H9 (cell line): ENCODE results near the gene GALNT15. TPM values are rescaled to one million over a fixed set of nuclear protein-coding genes. Genes with fewer than 3 reads are reported as not detected.
A peak's percentile ranks its signal among the peaks of the same experiment; 100 is the strongest.

Experiments used
- DNase-seq: peaks from one replicate; pipeline ENCODE4 v3.0.0-alpha.2; 2017
- H2AFZ ChIP-seq: one replicate; pipeline ENCODE4 v1.6.1; 2013; ENCODE audit warnings: mild to moderate bottlenecking, low read length, control low read depth, moderate library complexity
- H2AK5ac ChIP-seq: 2 replicates; pipeline ENCODE4 v1.6.1; 2013; ENCODE audit warnings: low read length, control low read depth, mixed read lengths; ENCODE audit not compliant: insufficient read length
- H2BK120ac ChIP-seq: one replicate; pipeline ENCODE4 v1.6.1; 2013; ENCODE audit warnings: low read depth, mild to moderate bottlenecking, low read length, control low read depth, inconsistent platforms; ENCODE audit not compliant: poor library complexity, severe bottlenecking
- H2BK12ac ChIP-seq: 2 replicates; pipeline ENCODE4 v1.6.1; 2013; ENCODE audit warnings: low read length, control low read depth, mixed read lengths, low read depth; ENCODE audit not compliant: insufficient read length
- H2BK15ac ChIP-seq: 2 replicates; pipeline ENCODE4 v1.6.1; 2013; ENCODE audit warnings: low read depth, low read length, control low read depth
- H2BK20ac ChIP-seq: one replicate; pipeline ENCODE4 v1.6.1; 2013; ENCODE audit warnings: low read depth, mild to moderate bottlenecking, low read length, control low read depth, inconsistent platforms; ENCODE audit not compliant: poor library complexity, severe bottlenecking
- H2BK5ac ChIP-seq: 2 replicates; pipeline ENCODE4 v1.6.1; 2013; ENCODE audit warnings: low read length, control low read depth, mixed read lengths; ENCODE audit not compliant: insufficient read length
- H3K14ac ChIP-seq: 2 replicates; pipeline ENCODE4 v1.6.1; 2013; ENCODE audit warnings: low read length, control low read depth; ENCODE audit not compliant: insufficient read depth
- H3K18ac ChIP-seq: 2 replicates; pipeline ENCODE4 v1.6.1; 2013; ENCODE audit warnings: low read depth, mild to moderate bottlenecking, mixed read lengths, low read length, control low read depth; ENCODE audit not compliant: insufficient read length
- H3K23ac ChIP-seq: 2 replicates; pipeline ENCODE4 v1.6.1; 2013; ENCODE audit warnings: low read length, control low read depth, mixed read lengths, low read depth; ENCODE audit not compliant: insufficient read length
- H3K23me2 ChIP-seq: 2 replicates; pipeline ENCODE4 v1.6.1; 2013; ENCODE audit warnings: low read depth, mild to moderate bottlenecking, mixed read lengths, low read length, control low read depth; ENCODE audit not compliant: insufficient read length, poor library complexity, severe bottlenecking
- H3K27ac ChIP-seq: 2 replicates; pipeline ENCODE4 v1.5.1; 2013; ENCODE audit warnings: low read length, control low read depth, mixed read lengths, low read depth; ENCODE audit not compliant: insufficient read length
- H3K27me3 ChIP-seq: 2 replicates; pipeline ENCODE4 v1.6.1; 2013; ENCODE audit warnings: low read length, control low read depth, inconsistent platforms; ENCODE audit not compliant: insufficient read depth
- H3K4ac ChIP-seq: 2 replicates; pipeline ENCODE4 v1.6.1; 2013; ENCODE audit warnings: low read depth, mild to moderate bottlenecking, control low read depth, inconsistent platforms, low read length, moderate library complexity
- H3K4me1 ChIP-seq: 2 replicates; pipeline ENCODE4 v1.6.1; 2013; ENCODE audit warnings: low read length, control low read depth, inconsistent platforms; ENCODE audit not compliant: insufficient read depth
- H3K4me2 ChIP-seq: 2 replicates; pipeline ENCODE4 v1.6.1; 2013; ENCODE audit warnings: low read length, control low read depth, mixed read lengths; ENCODE audit not compliant: insufficient read length, insufficient read depth
- H3K56ac ChIP-seq: 2 replicates; pipeline ENCODE4 v1.6.1; 2013; ENCODE audit warnings: low read depth, mild to moderate bottlenecking, mixed read lengths, low read length, control low read depth; ENCODE audit not compliant: insufficient read length
- H3K79me1 ChIP-seq: 2 replicates; pipeline ENCODE4 v1.6.1; 2013; ENCODE audit warnings: low read depth, mild to moderate bottlenecking, moderate library complexity, low read length, control low read depth, inconsistent platforms; ENCODE audit not compliant: insufficient read depth, poor library complexity, severe bottlenecking
- H3K79me2 ChIP-seq: 2 replicates; pipeline ENCODE4 v1.6.1; 2013; ENCODE audit warnings: low read length, control low read depth, inconsistent platforms; ENCODE audit not compliant: insufficient read depth
- H3K9ac ChIP-seq: 2 replicates; pipeline ENCODE4 v1.6.1; 2013; ENCODE audit warnings: low read length, control low read depth, mixed read lengths; ENCODE audit not compliant: insufficient read length; ENCODE audit errors: extremely low read depth
- H3K9me3 ChIP-seq: one replicate; pipeline ENCODE4 v1.6.1; 2013; ENCODE audit warnings: low read depth, low read length, inconsistent platforms; ENCODE audit not compliant: control insufficient read depth
- H3T11ph ChIP-seq: one replicate; pipeline ENCODE4 v1.6.1; 2013; ENCODE audit warnings: mild to moderate bottlenecking, low read length, control low read depth, inconsistent platforms
- H4K20me1 ChIP-seq: one replicate; pipeline ENCODE4 v1.6.1; 2013; ENCODE audit not compliant: control insufficient read depth, insufficient read length, insufficient read depth
- H4K5ac ChIP-seq: 2 replicates; pipeline ENCODE4 v1.6.1; 2013; ENCODE audit warnings: low read depth, mild to moderate bottlenecking, mixed read lengths, low read length, control low read depth; ENCODE audit not compliant: insufficient read length
- H4K8ac ChIP-seq: replicated peaks from 2 replicates; pipeline ENCODE4 v1.6.1; 2013; ENCODE audit warnings: low read length, control low read depth, mixed read lengths, low read depth; ENCODE audit not compliant: insufficient read length
- H4K91ac ChIP-seq: 2 replicates; pipeline ENCODE4 v1.6.1; 2013; ENCODE audit warnings: low read depth, mild to moderate bottlenecking, moderate library complexity, mixed read lengths, low read length, control low read depth; ENCODE audit not compliant: insufficient read length
- H3K27ac Mint-ChIP-seq, 3 experiments: 2 replicates in 2 of 3; 3 replicates in 1 of 3; pipeline ENCODE4 v1.8.0; 2020 to 2021; ENCODE audit warnings: mixed read lengths in 3 of 3, mild to moderate bottlenecking in 1 of 3, moderate library complexity in 1 of 3
- H3K27me3 Mint-ChIP-seq: 2 replicates; pipeline ENCODE4 v1.8.0; 2021; ENCODE audit warnings: low read depth, mild to moderate bottlenecking, moderate library complexity, mixed read lengths
- H3K36me3 Mint-ChIP-seq, 3 experiments: 2 replicates in 2 of 3; 3 replicates in 1 of 3; pipeline ENCODE4 v1.8.0; 2020 to 2021; ENCODE audit warnings: low read depth in 3 of 3, mixed read lengths in 3 of 3; ENCODE audit not compliant: insufficient read depth in 1 of 3
- H3K4me1 Mint-ChIP-seq, 2 experiments: 2 replicates each; pipeline ENCODE4 v1.8.0; 2020; ENCODE audit warnings: mixed read lengths in 2 of 2
- H3K4me3 Mint-ChIP-seq, 2 experiments: 2 replicates in 1 of 2; 3 replicates in 1 of 2; pipeline ENCODE4 v1.8.0; 2020 to 2021; ENCODE audit warnings: mild to moderate bottlenecking in 2 of 2, mixed read lengths in 2 of 2, moderate library complexity in 1 of 2
- H3K9me3 Mint-ChIP-seq, 2 experiments: 2 replicates in 1 of 2; 3 replicates in 1 of 2; pipeline ENCODE4 v1.8.0; 2020; ENCODE audit warnings: mild to moderate bottlenecking in 2 of 2, mixed read lengths in 2 of 2, moderate library complexity in 1 of 2
- WGBS: extraction: QIAGEN DNeasy Blood & Tissue Kit; methylation state at CpG from one replicate; pipeline ENCODE4 v1.1.7; 2013; ENCODE audit warnings: missing lambda C conversion rate, low lambda C conversion rate, mixed read lengths; ENCODE audit not compliant: insufficient read length; ENCODE audit errors: extremely low coverage; 5-methylcytosine and 5-hydroxymethylcytosine counted together
- total RNA-seq: library from RNA; stranded (reverse); gene quantifications from 2 replicates; pipeline ENCODE4 v1.2.1, GENCODE V29; 2021
- TF ChIP-seq, protein P1 (sequence below): fragments of 200-600 bp; sonication (generic); conservative IDR thresholded peaks from 3 replicates; pipeline ENCODE4 v1.8.0; 2021; ENCODE audit warnings: antibody characterized with exemption, mild to moderate bottlenecking

GALNT15 gene
- total RNA-seq, 1 experiment from 2014 or later = 0.04 TPM

- Histone ChIP-seq H3K23ac (no peak overlapping the region), H2BK120ac (no peak overlapping the region), H2BK15ac (no peak overlapping the region), H4K8ac (no peak overlapping the region), H3T11ph (no peak overlapping the region), H3K4me2 (no peak overlapping the region), H4K91ac (no peak overlapping the region), H3K27me3 (no peaks in the 10 kb centered on the region), H4K20me1 (no peaks in the 10 kb centered on the region), H2BK20ac (no peak overlapping the region), H2BK5ac (no peak overlapping the region), H3K4ac (no peak overlapping the region), H4K5ac (no peak overlapping the region), H3K9me3 (no peaks in the 10 kb centered on the region), H3K27ac (no peak overlapping the region), H3K79me1 (no peaks in the 10 kb centered on the region), H3K18ac (no peak overlapping the region), H2BK12ac (no peak overlapping the region), H3K23me2 (no peaks in the 10 kb centered on the region), H2AFZ (no peak overlapping the region), H3K79me2 (no peaks in the 10 kb centered on the region), H3K14ac (peak overlapping the region; percentile 74), H2AK5ac (no peak overlapping the region), H3K56ac (no peak overlapping the region), H3K9ac (no peak overlapping the region), H3K4me1 (peaks cover 2% of the 10 kb centered on the region; the same call in 1 of the 2 replicates)
- Mint-ChIP-seq H3K27me3 (peaks cover 5% of the 10 kb centered on the region), H3K4me3 (no peak overlapping the region), H3K9me3 (no peaks in the 10 kb centered on the region), H3K36me3 (no peaks in the 10 kb centered on the region; a peak in 1 of 7 replicates), H3K27ac (no peak overlapping the region), H3K4me1 (peaks cover 11 to 13% of the 10 kb centered on the region in 2 experiments)
- no CpG with 5 or more reads among the region's 6 CpGs for WGBS
- DNase-seq = no peak
- TF ChIP-seq, protein P1, sequence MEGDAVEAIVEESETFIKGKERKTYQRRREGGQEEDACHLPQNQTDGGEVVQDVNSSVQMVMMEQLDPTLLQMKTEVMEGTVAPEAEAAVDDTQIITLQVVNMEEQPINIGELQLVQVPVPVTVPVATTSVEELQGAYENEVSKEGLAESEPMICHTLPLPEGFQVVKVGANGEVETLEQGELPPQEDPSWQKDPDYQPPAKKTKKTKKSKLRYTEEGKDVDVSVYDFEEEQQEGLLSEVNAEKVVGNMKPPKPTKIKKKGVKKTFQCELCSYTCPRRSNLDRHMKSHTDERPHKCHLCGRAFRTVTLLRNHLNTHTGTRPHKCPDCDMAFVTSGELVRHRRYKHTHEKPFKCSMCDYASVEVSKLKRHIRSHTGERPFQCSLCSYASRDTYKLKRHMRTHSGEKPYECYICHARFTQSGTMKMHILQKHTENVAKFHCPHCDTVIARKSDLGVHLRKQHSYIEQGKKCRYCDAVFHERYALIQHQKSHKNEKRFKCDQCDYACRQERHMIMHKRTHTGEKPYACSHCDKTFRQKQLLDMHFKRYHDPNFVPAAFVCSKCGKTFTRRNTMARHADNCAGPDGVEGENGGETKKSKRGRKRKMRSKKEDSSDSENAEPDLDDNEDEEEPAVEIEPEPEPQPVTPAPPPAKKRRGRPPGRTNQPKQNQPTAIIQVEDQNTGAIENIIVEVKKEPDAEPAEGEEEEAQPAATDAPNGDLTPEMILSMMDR = no peak
Measured at GRCh38 chr3:16203671-16204629, 29.5 kb downstream of the GALNT15 start.
